Measurements from ENCODE around the gene BRINP3. TPM values are rescaled to one million over a fixed set of nuclear protein-coding genes. Genes with fewer than 3 reads are reported as not detected.

Gene BRINP3
- total RNA-seq, 4 donors from 2014 or later, result 5.0 to 30.3 (median 14.1) TPM

DNA sequence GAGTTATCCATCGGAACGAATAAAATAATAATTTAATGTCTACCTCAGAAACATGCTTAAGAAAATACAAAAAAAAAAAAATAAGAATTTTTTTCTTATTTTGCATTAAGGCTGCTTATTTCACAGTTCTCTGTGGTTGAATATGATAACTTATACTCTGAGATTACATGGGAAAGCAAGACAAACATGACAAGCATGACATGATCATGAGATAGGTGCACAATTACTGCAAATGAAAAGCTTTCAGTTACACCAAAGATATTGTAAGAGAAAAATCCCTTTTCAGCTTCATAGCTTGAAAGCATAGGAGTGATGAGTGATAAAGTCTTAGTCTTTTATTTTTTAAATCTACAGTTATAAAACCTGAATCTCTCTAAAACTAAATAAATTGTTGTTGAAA is 154.1 kb downstream of the BRINP3 start:
- Histone ChIP-seq H3K4me3 (no peak overlapping the region), H3K9me3 (no peaks in the 10 kb centered on the region), H3K27ac (no peak overlapping the region), H3K36me3 (no peaks in the 10 kb centered on the region), H3K27me3 (no peaks in the 10 kb centered on the region), H3K4me1 (no peaks in the 10 kb centered on the region)
- in situ Hi-C loops (cut with MboI; ENCODE audit: low pct_ligation_motif_present in 1 of 4, low pct_unique_long_range_greater_than_20kb in 1 of 4, low sequenced_read_pairs in 3 of 4) (no loop called here), intact Hi-C loops (cut with DNase I; ENCODE audit: low total_unique reads) (no loop called here)
- DNase-seq, result no peak
- 76 to 83% methylated on average over 2 of the region's 2 CpGs for WGBS, 2 donors (ENCODE audit: low coverage in 1 of 2)
- TF ChIP-seq EP300 (IDR thresholded peaks at IDR 0.05; ENCODE audit: low read depth), result no peak
- TF ChIP-seq, protein P1, sequence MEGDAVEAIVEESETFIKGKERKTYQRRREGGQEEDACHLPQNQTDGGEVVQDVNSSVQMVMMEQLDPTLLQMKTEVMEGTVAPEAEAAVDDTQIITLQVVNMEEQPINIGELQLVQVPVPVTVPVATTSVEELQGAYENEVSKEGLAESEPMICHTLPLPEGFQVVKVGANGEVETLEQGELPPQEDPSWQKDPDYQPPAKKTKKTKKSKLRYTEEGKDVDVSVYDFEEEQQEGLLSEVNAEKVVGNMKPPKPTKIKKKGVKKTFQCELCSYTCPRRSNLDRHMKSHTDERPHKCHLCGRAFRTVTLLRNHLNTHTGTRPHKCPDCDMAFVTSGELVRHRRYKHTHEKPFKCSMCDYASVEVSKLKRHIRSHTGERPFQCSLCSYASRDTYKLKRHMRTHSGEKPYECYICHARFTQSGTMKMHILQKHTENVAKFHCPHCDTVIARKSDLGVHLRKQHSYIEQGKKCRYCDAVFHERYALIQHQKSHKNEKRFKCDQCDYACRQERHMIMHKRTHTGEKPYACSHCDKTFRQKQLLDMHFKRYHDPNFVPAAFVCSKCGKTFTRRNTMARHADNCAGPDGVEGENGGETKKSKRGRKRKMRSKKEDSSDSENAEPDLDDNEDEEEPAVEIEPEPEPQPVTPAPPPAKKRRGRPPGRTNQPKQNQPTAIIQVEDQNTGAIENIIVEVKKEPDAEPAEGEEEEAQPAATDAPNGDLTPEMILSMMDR (IDR thresholded peaks at IDR 0.05), result no peak
- no peak for TF ChIP-seq POLR2A (IDR thresholded peaks at IDR 0.05)
- TF ChIP-seq POLR2AphosphoS5 (IDR thresholded peaks at IDR 0.05), result no peak

DNA sequence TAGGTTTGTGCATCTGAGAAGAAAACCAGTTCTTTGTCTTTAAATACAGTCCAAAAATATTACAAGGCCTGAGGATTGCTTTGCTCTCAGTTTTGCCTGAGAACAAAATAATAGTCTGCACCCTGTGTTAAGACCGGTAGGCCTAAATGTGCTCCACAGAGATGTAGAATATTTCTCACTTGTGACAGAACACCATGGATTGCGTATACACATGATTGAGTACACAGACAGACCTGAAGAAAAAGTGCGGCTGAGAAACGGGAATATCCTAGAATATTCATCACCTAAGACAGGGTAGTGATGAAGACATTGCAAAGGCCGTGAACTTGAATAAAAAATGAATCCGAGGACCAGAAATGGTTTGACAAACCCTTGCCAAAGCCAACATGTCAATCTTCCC is 155.4 kb downstream of the BRINP3 start:
- in situ Hi-C loops (cut with MboI; ENCODE audit: low pct_ligation_motif_present in 1 of 4, low pct_unique_long_range_greater_than_20kb in 1 of 4, low sequenced_read_pairs in 3 of 4), result no loop called here
- intact Hi-C loops (cut with DNase I; ENCODE audit: low total_unique reads), result no loop called here
- 85 to 92% methylated on average over 4 to 6 of the region's 6 CpGs for WGBS, 2 donors (ENCODE audit: low coverage in 1 of 2)

DNA sequence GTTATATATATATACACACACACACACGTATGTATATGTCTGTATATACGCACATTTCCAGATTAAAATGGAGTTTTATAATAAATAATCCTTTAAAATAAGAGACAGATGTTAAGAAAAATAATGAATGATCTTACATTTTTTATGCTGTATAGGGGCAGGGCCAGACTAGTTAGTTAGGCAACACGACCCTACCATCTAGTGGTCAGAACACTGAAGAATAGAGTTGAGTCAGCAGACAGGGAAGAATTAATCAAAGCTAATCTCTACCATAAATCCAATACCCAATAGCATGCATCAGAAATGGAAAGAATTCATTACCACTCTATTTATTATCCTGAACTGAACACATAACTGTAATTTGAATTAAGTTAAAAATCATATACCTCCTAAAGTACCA is 156.7 kb downstream of the BRINP3 start:
- Histone ChIP-seq H3K27ac (no peak overlapping the region), H3K4me3 (no peak overlapping the region), H3K27me3 (no peaks in the 10 kb centered on the region), H3K9me3 (no peaks in the 10 kb centered on the region), H3K36me3 (no peaks in the 10 kb centered on the region), H3K4me1 (no peaks in the 10 kb centered on the region)
- DNase-seq, result no peak
- WGBS, 2 donors (ENCODE audit: low coverage in 1 of 2), result 75 to 80% methylated on average over 3 of the region's 3 CpGs
- in situ Hi-C loops (cut with MboI; ENCODE audit: low pct_ligation_motif_present in 1 of 4, low pct_unique_long_range_greater_than_20kb in 1 of 4, low sequenced_read_pairs in 3 of 4), result no loop called here
- intact Hi-C loops (cut with DNase I; ENCODE audit: low total_unique reads), result no loop called here
- TF ChIP-seq EP300 (IDR thresholded peaks at IDR 0.05; ENCODE audit: low read depth) (no peak), POLR2A (IDR thresholded peaks at IDR 0.05) (no peak), POLR2AphosphoS5 (IDR thresholded peaks at IDR 0.05) (no peak)
- TF ChIP-seq, protein P1 (IDR thresholded peaks at IDR 0.05), result no peak

More for the DNA sequence above, 155.4 kb downstream of the BRINP3 start:
- no peak for TF ChIP-seq POLR2A (IDR thresholded peaks at IDR 0.05)
- TF ChIP-seq POLR2AphosphoS5 (IDR thresholded peaks at IDR 0.05), result no peak
- TF ChIP-seq EP300 (IDR thresholded peaks at IDR 0.05; ENCODE audit: low read depth), result no peak
- TF ChIP-seq, protein P1 (IDR thresholded peaks at IDR 0.05), result no peak
- DNase-seq, result no peak
- Histone ChIP-seq H3K27me3 (no peaks in the 10 kb centered on the region), H3K4me1 (no peaks in the 10 kb centered on the region), H3K4me3 (no peak overlapping the region), H3K36me3 (no peaks in the 10 kb centered on the region), H3K27ac (no peak overlapping the region), H3K9me3 (no peaks in the 10 kb centered on the region)

DNA sequence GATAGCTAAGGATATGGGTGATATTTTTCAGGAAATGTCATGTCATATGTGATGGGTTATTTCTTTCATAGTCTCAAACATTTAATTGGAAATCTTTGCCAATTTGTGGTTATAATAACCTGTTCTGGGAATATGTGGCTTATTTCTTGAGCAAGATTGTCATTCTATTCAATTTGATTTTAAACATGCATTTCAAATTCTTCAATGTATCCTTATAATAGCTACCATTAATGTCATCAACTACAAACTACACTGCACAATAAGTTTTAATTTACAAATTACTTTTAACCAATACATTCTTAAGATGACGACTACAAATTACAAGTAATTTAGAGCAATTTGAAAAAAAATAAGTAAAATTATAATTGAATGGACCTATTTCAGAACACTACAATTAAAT is 164.9 kb downstream of the BRINP3 start:
- DNase-seq, result no peak
- intact Hi-C loops (cut with DNase I; ENCODE audit: low total_unique reads), result no loop called here
- 80 to 93% methylated on average over 1 of the region's 1 CpG for WGBS, 2 donors (ENCODE audit: low coverage in 1 of 2)

More for the DNA sequence above, 164.9 kb downstream of the BRINP3 start:
- no peaks in the 10 kb centered on the region for H3K9me3 ChIP-seq
- H3K36me3 ChIP-seq, result no peaks in the 10 kb centered on the region
- no peak overlapping the region for H3K27ac ChIP-seq
- H3K4me3 ChIP-seq, result no peak overlapping the region
- in situ Hi-C loops (cut with MboI; ENCODE audit: low pct_ligation_motif_present in 1 of 4, low pct_unique_long_range_greater_than_20kb in 1 of 4, low sequenced_read_pairs in 3 of 4), result no loop called here
- H3K27me3 ChIP-seq, result no peaks in the 10 kb centered on the region
- no peaks in the 10 kb centered on the region for H3K4me1 ChIP-seq
- TF ChIP-seq, protein P1 (IDR thresholded peaks at IDR 0.05), result no peak
- no peak for TF ChIP-seq EP300 (IDR thresholded peaks at IDR 0.05; ENCODE audit: low read depth)
- TF ChIP-seq POLR2A (IDR thresholded peaks at IDR 0.05), result no peak
- no peak for TF ChIP-seq POLR2AphosphoS5 (IDR thresholded peaks at IDR 0.05)

Measured in transverse colon (tissue), 4 donors.